MCF 10A (cell line): Measurements from ENCODE around the gene KIRREL3. TPM values are rescaled to one million over a fixed set of nuclear protein-coding genes. Genes with fewer than 3 reads are reported as not detected.

Source experiments
- BruUV-seq: library from RNA; stranded (reverse); fragments of 400-500 nt; replicated peaks from 2 replicates; lab custom pipeline; 2021; lab: Mats Ljungman, UMichigan
- CTCF ChIA-PET: fragments of 300-600 bp; sonication (Branson Sonifier 250); formaldehyde crosslinking; extraction: SDS; loops from one replicate; lab custom pipeline; 2021; ENCODE audit warnings: antibody characterized with exemption, inconsistent platforms; lab: Yijun Ruan, JAX
- POLR2A ChIA-PET: fragments of 300-600, 350-650 bp; sonication (Branson Sonifier 250); formaldehyde crosslinking; extraction: SDS; loops from one replicate; lab custom pipeline; 2020; ENCODE audit warnings: antibody characterized with exemption, inconsistent platforms; lab: Yijun Ruan, JAX
- DNase-seq: peaks from one replicate; pipeline ENCODE4 v3.0.0-alpha.2; 2018; ENCODE audit not compliant: unreplicated experiment
- H3K27ac Mint-ChIP-seq: one replicate; pipeline ENCODE4 v1.8.0; 2022; ENCODE audit warnings: mild to moderate bottlenecking, low read depth, mixed read lengths; ENCODE audit not compliant: unreplicated experiment
- H3K27me3 Mint-ChIP-seq: one replicate; pipeline ENCODE4 v1.8.0; 2022; ENCODE audit warnings: mixed read lengths; ENCODE audit not compliant: insufficient read depth, unreplicated experiment
- H3K36me3 Mint-ChIP-seq: one replicate; pipeline ENCODE4 v1.8.0; 2022; ENCODE audit warnings: mild to moderate bottlenecking, moderate library complexity, mixed read lengths; ENCODE audit not compliant: insufficient read depth, unreplicated experiment
- H3K4me1 Mint-ChIP-seq: one replicate; pipeline ENCODE4 v1.8.0; 2022; ENCODE audit warnings: mixed read lengths; ENCODE audit not compliant: insufficient read depth, unreplicated experiment
- H3K4me3 Mint-ChIP-seq: one replicate; pipeline ENCODE4 v1.8.0; 2022; ENCODE audit warnings: mild to moderate bottlenecking, moderate library complexity, mixed read lengths; ENCODE audit not compliant: unreplicated experiment
- H3K9me3 Mint-ChIP-seq: one replicate; pipeline ENCODE4 v1.8.0; 2022; ENCODE audit warnings: mixed read lengths; ENCODE audit not compliant: unreplicated experiment
- intact Hi-C: fragments of 100-400 bp; cut with micrococcal nuclease; formaldehyde crosslinking; loops from 2 replicates; pipeline ENCODE4 v1.14.1; 2022
- total RNA-seq: library from RNA; stranded (reverse); gene quantifications from 2 replicates; pipeline ENCODE4 v1.2.3, GENCODE V29; 2022
- TF ChIP-seq, protein P1 (sequence below): fragments of 200-600 bp; IDR thresholded peaks from one replicate; pipeline ENCODE4 v1.8.0; 2022; ENCODE audit warnings: antibody characterized with exemption, mild to moderate bottlenecking; ENCODE audit not compliant: unreplicated experiment

The KIRREL3 gene
- total RNA-seq, 1 experiment from 2014 or later: not detected

DNA sequence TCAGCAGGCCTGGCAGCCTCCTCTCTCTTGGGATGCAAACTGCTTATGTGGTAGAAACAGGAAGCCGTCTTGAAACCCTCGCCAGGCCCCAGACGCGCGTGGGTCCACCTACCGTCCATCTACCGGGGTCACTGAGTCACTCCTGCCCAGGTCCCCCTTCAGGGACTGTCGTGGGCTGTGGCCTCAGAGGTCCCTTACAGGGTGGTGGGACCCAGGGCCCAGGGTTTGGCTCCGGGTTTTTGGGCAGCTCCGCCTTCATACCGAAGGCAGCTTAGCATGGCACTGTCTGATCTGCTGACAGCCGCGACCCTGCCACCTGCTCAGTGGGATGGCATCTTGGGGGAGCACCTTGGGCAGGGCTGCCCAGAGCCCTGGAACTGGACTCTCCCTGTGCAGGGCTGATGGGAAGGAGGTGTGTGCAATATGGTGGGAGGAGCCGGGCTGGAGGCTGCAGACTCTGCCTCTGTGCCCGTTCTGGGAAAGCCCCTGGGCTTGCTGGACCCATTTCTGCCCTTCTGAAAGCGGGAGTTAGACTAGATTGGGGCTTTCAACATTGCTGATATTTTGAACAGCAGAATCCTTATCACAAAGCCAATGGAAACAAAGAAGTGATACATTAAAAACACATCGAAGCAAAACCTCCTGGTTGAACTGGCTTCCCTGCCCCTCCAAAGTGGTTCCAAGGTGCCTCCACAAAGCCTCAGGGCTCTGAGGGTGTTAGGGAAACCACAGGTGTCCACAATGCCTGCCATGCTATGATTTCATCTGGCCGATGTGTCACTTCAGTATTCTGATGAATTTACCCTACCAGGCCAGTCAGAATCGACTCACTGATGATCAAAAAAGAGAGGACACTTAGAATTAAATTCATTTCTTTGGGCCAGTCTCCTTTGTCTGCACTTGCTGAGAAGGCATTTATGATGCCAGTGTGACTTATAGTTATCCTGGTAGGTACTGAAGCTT is 316.5 kb downstream of the KIRREL3 start:
- POLR2A ChIA-PET: no interaction called here
- no peak for DNase-seq
- H3K4me3 Mint-ChIP-seq: no peak overlapping the region
- BruUV-seq: no TSS peak
- H3K36me3 Mint-ChIP-seq: no peaks in the 10 kb centered on the region
- H3K4me1 Mint-ChIP-seq: no peaks in the 10 kb centered on the region
- H3K9me3 Mint-ChIP-seq: no peaks in the 10 kb centered on the region
- TF ChIP-seq, protein P1, sequence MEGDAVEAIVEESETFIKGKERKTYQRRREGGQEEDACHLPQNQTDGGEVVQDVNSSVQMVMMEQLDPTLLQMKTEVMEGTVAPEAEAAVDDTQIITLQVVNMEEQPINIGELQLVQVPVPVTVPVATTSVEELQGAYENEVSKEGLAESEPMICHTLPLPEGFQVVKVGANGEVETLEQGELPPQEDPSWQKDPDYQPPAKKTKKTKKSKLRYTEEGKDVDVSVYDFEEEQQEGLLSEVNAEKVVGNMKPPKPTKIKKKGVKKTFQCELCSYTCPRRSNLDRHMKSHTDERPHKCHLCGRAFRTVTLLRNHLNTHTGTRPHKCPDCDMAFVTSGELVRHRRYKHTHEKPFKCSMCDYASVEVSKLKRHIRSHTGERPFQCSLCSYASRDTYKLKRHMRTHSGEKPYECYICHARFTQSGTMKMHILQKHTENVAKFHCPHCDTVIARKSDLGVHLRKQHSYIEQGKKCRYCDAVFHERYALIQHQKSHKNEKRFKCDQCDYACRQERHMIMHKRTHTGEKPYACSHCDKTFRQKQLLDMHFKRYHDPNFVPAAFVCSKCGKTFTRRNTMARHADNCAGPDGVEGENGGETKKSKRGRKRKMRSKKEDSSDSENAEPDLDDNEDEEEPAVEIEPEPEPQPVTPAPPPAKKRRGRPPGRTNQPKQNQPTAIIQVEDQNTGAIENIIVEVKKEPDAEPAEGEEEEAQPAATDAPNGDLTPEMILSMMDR: no peak
- intact Hi-C loops: no loop called here
- H3K27me3 Mint-ChIP-seq: peaks cover 18% of the 10 kb centered on the region
- CTCF ChIA-PET: interaction anchor here (0.7 kb wide), 1 partner anchor 809 kb away, joined by 3 read pairs; no protein-coding TSS in a partner anchor
- H3K27ac Mint-ChIP-seq: no peak overlapping the region

DNA sequence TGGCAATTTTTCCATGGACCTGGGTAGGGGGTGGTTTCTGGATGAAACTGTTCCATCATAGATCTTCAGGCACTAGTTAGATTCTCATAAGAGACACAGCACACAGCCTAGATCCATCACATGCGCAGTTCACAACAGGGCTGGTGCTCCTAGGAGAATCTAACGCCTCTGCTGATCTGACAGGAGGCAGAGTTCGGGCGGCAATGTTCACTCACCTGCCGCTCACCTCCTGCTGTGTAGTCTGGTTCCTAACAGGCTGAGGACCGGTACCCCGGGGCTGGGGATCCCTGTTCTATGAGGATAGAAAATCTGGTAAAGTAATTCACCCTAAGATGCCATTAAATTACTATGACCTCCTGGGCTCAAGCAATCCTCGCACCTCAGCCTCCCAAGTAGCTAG is 318.0 kb downstream of the KIRREL3 start:
- no peaks in the 10 kb centered on the region for H3K9me3 Mint-ChIP-seq
- no TSS peak for BruUV-seq
- intact Hi-C loops: no loop called here
- no peaks in the 10 kb centered on the region for H3K4me1 Mint-ChIP-seq
- ChIA-PET POLR2A (no interaction called here), CTCF (interaction anchor here (0.8 kb wide), 1 partner anchor 13 kb away, joined by 3 read pairs; no protein-coding TSS in a partner anchor)
- TF ChIP-seq, protein P1: no peak
- no peak overlapping the region for H3K4me3 Mint-ChIP-seq
- H3K36me3 Mint-ChIP-seq: no peaks in the 10 kb centered on the region
- no peak overlapping the region for H3K27ac Mint-ChIP-seq
- no peak for DNase-seq
- H3K27me3 Mint-ChIP-seq: peaks cover 18% of the 10 kb centered on the region

DNA sequence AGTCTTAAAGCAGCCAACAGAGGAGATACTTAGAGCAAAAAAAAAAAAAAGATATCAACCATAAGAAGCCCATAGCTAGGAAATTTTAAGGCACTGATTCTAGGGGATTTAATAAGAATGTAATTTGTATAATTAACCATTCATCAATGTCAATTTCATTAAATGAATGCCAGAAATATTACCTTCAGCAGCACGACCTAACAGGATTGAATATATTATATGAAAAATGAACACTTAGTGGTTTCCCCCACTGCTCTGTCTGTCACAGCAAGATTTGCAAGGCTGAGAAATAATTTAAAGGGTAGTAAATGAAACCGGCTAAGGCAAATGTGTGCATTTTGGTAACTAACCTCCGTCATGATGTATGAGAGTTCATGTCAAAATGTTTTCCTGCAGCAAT is 319.9 kb downstream of the KIRREL3 start:
- Mint-ChIP-seq H3K27me3 (peaks cover 24% of the 10 kb centered on the region), H3K9me3 (no peaks in the 10 kb centered on the region), H3K27ac (no peak overlapping the region), H3K4me3 (no peak overlapping the region), H3K4me1 (no peaks in the 10 kb centered on the region), H3K36me3 (no peaks in the 10 kb centered on the region)
- DNase-seq: no peak
- POLR2A ChIA-PET: no interaction called here
- CTCF ChIA-PET: interaction anchor here (0.6 kb wide), 1 partner anchor 73 kb away, joined by 6 read pairs; no protein-coding TSS in a partner anchor
- no TSS peak for BruUV-seq
- TF ChIP-seq, protein P1: no peak
- intact Hi-C loops: no loop called here

DNA sequence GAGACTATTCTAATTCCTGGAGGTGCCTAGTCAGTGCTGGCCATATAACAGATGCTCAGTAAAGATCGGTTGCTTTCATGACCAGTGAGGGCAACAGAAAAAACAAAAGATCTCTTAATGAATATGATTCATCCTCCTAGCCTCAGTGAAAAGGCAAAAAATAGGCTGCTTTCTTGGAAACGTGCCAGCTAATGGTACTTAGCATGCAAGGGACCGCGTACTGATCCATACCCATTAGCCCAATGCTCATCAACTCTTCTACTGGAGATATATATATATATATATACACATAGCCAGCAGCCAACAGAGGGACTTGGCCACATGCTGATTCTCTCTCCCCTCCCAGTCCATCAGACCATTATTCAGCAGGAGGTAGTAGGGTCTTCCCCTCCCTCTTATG is 320.4 kb downstream of the KIRREL3 start:
- Mint-ChIP-seq H3K9me3 (no peaks in the 10 kb centered on the region), H3K27me3 (peaks cover 30% of the 10 kb centered on the region), H3K27ac (no peak overlapping the region), H3K36me3 (no peaks in the 10 kb centered on the region), H3K4me1 (no peaks in the 10 kb centered on the region), H3K4me3 (no peak overlapping the region)
- intact Hi-C loops: no loop called here
- BruUV-seq: no TSS peak
- DNase-seq: no peak
- TF ChIP-seq, protein P1: no peak
- POLR2A ChIA-PET: no interaction called here
- CTCF ChIA-PET: interaction anchor here (0.7 kb wide), 2 partner anchors 22 to 452 kb away, joined by 3 read pairs; no protein-coding TSS in a partner anchor
